Fibroblast of the conjunctiva (primary cell): ENCODE results near the gene DOLPP1.
A peak's percentile ranks its signal among the peaks of the same experiment; 100 is the strongest.
"Not testable (repeated sequence)": the region's sequence is repeated elsewhere in the genome, so short reads cannot be mapped to it uniquely, and the experiment has no call there.

Experiments used
- DNase-seq: peaks from one replicate; pipeline ENCODE4 v3.0.0-alpha.2; 2010; ENCODE audit warnings: low read depth

The DOLPP1 gene

DNA sequence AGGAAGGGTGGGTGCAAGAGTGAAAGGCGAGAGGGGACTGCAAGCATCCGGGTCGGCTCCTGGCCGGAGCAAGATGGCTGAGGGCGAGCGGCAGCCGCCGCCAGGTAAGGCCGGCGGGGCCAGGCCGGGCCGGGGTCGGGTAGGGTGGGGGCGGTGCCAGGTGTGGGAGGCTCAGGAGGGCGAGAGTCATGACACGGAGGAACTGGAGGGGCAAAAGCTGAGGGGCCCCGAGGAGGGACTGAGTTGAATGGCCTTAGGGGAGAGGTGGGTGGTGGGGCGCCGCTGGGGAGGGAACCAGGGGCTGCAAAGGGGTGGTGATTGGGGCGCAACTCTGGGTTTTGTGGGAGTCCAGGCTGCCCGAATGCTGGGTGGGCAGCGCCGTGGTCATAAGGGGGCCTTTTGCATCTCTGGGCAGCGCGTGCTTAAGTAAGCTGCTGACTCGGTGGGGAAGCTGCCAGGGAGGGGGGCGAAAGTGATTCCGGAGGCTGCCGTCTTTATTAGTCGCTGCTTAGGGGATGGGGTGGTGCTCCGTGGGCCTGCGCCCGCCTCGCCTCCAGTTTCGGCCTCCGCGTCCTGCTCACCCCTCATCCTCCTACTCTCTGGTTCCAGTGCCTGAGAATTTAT, 30.7 kb downstream of the DOLPP1 start:
- DNase-seq: no peak

DNA sequence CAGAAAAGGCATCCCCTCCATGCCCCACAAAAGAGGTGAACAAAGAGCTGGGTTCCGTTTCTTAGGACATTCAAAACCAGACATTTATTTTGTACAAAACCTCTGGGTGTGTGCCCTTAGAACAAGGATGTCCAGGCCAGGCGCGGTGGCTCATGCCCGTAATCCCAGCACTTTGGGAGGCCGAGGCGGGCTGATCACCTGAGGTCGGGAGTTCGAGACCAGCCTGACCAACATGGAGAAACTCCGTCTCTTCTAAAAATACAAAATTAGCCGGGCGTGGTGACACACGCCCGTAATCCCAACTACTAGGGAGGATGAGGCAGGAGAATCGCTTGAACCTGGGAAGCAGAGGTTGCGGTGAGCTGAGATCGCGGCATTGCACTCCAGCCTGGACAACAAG, 31.6 kb downstream of the DOLPP1 start:
- not testable (repeated sequence) for DNase-seq

DNA sequence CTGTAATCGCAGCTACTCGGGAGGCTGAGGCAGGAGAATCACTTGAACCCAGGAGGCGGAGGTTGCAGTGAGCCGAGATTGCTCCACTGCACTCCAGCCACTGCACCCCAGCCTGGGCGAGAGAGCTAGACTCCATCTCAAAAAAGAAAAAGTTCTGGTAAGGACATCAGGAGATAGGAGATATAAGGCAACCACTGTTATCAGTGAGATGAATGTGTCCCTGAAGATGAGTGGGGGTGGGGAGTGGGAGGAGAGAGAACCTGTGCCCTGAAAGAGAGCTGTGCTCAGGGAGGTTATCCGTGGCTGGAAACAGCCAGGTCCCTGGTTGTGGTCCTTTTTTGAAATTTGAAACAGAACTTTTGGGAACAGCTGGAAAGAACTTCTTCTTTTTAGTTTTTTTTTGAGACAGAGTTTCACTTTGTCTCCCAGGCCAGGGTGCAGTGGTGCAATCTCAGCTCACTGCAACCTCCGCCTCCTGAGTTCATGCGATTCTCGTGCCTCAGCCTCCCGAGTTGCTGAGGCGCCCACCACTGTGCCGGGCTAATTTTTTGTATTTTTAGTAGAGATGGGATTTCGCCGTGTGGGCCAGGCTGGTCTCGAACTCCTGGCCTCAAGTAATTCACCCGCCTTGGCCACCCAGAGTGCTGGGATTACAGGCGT, 32.9 kb downstream of the DOLPP1 start:
- DNase-seq: no peak

DNA sequence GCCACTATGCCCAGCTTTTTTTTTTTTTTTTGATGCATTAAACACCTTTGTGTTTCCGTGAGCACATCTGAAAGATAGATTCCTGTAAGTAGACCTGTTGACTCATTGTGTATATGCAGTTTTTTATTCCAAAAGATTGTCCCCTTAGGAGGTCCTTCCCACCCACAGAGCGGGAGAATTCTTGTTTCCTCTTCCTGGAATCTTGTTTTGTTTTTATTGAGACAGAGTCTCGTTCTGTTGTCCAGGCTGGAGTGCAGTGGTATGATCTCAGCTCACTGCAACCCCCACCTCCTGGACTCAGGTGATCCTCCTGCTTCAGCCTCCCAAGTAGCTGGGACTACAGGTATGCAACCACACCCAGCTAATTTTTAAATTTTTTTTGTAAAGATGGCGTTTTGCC, 37.9 kb downstream of the DOLPP1 start:
- DNase-seq: no peak

DNA sequence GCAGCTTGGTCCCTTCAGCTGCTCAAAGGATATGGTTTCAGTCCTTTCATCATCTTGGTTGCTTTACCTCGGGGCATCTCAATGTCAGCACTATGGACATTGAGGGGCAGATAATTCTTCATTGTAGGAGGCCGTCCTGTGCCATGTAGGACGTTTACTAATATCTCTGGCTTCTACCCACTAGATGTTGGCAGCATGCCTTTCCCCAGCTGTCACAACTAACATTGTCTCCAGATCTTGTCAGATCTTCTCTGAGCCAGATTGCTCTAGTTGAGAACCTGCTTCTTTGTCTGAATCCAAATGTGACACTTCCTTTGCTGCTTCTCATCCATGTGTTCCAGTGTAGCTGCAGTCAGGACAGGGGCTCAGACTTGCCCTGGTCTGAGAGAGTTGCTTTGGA, 40.6 kb downstream of the DOLPP1 start:
- DNase-seq: no peak

DNA sequence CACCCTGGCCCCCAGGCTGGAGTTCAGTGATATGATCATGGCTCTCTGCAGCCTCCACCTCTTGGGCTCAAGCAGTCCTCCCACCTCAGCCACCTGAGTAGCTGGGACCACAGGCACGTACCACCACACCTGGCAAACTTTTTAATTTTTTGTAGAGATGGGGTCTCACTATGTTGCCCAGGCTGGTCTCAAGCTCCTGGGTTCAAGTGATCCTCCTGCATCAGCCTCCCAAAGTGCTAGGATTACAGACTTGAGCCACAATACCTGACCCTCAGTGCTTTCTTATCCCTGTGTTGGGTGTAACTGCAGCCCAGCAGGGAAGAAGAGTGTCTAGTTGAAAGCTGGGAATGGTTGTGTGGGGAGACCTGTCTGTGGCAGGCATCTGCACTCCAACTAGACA, 41.2 kb downstream of the DOLPP1 start:
- DNase-seq: no peak

DNA sequence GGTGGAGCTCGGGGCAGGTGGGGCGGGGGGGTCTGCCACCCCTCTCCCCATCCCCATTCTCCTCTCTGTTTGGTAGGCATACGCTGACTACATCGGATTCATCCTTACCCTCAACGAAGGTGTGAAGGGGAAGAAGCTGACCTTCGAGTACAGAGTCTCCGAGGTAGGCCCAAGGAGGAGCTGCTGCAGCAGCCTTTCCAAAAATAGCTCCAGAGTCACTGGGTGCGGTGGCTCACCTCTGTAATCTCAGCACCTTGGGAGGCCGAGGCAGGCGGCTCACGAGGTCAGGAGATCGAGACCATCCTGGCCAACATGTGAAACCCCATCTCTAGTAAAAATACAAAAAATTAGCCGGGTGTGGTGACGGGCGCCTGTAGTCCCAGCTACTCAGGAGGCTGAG, 42.1 kb downstream of the DOLPP1 start:
- not testable (repeated sequence) for DNase-seq

DNA sequence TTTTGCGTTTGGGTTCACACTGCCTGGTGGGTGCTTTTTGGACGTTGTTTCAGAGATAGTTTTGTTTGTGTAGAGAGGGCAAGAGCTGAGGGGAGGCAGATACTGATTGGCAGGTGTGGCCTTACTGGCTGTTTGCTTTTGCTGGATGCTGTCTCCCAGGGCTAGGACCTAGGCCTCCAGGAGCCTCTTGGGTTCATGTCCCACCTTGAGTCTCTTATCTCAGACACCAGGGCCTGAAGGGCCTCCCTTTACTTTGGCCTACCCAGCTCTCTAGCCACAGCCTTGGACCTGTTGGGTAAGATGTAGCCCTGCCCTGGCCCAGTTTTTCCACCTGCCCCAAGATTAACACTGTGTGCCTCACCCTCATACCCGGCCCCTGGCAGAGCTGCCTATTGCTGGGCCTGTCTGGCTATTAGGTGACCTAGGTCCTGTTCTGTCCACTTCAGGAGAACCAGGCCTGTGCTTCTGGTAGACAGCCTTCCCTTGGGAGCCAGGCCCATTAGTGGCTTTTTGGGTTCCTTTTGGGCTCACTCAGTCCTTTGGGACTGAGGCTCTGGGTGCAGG, 43.7 kb downstream of the DOLPP1 start:
- DNase-seq: no peak

DNA sequence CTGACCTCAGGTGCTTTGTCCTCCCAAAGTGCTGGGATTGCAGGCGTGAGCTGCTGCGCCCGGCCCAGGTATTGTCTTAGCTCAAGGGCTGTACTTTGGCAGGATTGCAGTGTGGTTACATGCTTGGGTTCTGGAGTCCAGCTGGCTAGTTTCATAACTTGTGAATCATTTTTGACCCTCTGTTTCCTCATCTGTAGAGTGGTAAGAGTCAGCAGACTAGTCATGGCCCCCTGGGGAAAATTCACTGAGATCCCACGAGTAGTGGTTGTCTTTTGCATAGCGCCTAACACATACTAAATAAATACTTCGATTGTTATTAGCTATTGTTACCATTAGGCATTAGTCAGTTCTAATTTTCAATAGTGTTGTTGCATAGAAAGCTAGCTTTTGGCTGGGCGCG, 44.6 kb downstream of the DOLPP1 start:
- peak; percentile 88 for DNase-seq

DNA sequence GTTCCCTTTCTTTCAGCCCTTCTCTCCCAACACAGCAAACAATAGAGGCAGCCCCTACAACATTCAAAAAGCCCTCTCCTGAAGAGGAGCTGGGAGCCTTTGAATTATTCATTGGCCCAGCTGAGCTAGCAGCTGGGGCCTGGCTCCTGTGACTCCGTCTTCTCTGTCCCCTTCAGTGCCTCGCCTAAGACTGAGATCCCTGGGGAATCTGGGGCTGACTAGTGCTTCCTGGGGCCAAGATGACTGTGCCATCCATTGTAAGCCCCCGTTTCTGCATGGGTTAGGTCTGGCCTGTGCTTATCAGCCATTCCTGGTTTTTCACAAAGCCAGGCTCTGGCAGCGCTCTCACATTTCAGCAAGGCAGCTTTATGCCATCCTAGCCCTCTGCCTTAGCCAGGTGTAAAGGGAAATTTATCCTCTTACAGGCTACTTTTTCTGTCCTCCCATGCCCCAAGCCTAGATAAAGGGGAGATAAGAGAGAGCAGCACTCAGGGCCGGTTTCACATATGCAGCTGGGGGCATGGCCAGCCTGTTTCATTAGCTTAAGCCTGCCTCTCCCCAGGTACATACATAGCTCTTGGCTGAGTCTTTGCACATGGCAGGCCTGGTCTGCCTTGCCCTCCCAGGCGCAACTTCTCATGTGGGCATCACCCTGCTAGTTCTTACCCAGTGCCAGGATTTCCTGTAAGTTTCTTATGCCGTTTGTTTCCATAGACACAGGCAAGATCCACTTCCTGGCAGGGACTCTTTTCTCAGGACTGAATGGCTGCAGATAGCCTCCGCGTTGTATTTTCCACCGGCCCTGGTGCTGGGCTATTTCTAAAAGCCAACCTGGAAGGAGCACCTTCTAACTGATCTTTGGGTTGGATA, 46.1 kb downstream of the DOLPP1 start:
- no peak for DNase-seq

DNA sequence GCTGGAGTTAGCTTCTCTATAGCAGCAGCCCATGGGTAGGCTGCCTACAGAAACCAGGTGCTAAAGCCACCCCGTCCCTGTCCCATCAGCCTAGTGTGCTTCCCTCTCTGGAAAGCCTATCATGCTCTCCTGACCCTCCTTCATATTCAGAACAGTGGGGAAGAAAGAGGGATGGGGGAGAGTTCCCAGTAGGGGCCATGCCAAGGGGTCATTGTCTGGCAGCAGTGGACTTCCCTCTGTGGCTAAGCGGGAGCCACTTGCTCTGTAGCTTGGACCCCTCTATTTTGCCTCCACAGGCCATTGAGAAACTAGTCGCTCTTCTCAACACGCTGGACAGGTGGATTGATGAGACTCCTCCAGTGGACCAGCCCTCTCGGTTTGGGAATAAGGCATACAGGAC, 47.8 kb downstream of the DOLPP1 start:
- no peak for DNase-seq

DNA sequence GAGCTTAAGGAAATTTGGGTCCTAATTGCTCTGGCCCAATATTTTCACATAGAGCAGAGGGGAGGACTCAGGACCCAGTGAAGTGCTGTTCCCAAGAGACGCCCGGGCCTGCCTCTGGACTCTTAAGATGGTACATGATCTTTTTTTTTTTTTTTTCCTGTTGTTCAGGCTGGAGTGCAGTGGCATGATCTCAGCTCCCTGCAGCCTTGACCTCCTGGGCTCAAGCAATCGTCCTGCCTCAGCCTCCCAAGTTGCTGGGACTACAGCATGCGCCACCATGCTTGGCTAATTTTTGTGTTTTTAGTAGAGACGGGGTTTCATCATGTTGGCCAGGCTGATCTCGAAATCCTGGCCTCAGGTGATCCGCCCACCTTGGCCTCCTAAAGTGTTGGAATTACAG, 49.4 kb downstream of the DOLPP1 start:
- not testable (repeated sequence) for DNase-seq

DNA sequence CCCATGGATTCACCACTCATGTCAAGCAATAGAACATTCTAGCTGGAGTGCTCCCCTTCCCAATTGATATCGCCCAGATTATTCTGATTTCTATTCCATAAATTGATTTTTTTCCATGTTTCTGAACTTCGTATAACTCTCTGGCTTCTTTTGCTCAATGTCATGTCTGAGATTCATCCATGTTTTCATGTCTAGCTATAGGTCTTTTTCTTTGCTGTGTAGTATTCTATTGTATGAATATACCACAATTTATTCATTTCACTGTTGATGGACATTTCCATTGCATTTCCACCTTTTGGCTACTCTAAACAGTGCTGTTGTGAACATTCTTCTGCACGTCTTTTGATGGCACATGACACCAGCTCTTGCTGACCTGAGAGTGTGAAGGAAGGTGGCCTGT, 49.9 kb downstream of the DOLPP1 start:
- no peak for DNase-seq

DNA sequence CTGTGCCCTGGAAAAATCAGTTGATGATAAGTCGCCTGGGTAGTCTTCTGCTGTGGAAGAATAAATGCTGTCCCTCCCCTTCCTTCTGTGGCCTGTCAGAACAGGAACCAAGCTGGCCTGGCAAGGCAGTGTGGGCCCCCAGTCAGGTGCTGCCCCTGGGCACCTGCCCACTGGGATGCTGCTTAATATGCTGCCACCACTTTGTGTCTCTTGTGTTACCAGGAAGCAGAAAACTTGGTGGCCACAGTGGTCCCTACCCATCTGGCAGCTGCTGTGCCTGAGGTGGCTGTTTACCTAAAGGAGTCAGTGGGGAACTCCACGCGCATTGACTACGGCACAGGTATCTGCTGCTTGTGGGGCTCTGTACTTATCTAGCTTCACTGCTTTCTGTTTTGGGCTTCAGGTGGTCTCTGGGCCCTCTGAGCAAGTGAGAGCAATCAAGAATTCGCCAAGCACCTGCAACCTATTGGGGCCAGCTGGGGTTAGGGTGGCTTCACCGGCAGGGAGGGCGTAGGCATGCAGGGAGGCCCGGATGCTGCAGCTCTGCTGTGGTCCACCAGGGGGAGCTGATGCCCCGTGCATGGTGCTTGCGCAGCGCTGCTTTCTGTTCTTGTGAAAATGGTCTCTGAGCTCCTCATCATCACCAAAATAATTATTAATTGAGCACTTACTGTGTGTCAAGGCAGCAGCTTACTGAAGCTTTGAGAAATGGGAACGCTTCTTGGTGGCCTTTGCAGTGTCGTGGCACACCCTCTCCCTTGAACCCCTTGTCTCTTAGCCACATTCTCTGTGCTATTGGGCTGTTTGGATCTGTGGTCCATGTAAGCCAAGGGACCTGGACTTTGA, 50.6 kb downstream of the DOLPP1 start:
- no peak for DNase-seq

DNA sequence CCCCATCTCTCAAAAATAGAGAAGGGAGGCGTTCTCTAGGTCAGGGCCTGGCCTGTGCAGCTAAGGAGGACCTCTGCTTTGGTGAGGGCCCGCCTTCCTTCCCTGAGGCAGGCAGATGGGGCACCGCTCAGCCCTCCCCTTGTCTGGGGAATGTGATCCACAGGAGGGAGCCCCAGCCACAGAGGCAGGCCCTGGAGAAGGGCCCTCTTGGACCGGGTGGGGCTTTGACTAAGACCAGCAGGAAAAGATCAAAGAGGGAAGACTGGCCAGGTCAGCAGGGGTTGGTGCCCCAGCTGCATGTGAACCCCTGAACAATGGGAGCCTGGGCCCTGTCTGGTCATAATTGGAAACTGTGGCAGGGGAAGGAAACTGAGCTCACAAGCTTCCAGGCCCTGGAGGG, 52.2 kb downstream of the DOLPP1 start:
- DNase-seq: no peak

DNA sequence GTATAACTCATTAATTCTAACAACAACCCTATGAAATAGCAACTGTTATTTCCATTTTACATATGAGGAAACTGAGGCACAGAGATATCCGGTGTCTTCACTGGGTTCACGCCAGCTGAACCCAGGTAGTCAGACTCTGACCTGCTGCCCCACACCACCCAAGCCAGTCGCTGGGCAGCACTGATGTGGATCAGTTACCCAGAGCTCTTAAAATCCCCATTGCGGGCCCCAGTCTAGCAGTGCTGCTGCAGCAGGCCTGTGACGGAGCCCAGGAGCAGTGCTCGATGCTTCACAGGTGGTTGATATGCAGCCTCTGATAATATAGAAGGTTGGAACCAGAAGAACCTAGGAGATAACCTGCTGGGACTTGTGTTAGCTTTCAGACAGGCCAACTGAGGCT, 54.6 kb downstream of the DOLPP1 start:
- DNase-seq: no peak

DNA sequence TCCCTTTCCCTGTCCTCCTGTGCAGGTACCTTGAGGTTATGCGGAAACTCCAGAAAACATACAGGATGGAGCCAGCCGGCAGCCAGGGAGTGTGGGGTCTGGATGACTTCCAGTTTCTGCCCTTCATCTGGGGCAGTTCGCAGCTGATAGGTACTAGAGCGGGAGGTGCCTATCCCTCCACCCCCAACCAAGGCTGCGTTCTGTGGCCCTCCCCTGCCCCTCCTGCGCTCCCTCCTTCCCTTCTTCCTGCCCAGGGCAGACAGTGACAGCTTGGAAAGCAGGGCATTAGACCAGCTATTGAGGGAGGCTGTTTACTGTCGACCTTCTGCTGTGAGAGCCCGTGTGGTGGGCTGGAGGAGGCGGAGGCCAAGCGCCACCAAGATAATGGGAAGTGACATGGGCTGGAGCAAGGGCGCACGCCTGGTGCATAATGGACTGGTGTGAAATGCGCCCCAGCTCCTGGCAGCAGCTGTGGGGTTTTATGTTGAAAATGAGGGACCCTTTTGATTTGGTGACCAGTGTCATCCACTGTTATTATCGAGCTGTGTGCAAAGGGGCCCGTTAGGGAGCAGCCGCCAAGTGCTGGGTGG, 55.6 kb downstream of the DOLPP1 start:
- DNase-seq: no peak

DNA sequence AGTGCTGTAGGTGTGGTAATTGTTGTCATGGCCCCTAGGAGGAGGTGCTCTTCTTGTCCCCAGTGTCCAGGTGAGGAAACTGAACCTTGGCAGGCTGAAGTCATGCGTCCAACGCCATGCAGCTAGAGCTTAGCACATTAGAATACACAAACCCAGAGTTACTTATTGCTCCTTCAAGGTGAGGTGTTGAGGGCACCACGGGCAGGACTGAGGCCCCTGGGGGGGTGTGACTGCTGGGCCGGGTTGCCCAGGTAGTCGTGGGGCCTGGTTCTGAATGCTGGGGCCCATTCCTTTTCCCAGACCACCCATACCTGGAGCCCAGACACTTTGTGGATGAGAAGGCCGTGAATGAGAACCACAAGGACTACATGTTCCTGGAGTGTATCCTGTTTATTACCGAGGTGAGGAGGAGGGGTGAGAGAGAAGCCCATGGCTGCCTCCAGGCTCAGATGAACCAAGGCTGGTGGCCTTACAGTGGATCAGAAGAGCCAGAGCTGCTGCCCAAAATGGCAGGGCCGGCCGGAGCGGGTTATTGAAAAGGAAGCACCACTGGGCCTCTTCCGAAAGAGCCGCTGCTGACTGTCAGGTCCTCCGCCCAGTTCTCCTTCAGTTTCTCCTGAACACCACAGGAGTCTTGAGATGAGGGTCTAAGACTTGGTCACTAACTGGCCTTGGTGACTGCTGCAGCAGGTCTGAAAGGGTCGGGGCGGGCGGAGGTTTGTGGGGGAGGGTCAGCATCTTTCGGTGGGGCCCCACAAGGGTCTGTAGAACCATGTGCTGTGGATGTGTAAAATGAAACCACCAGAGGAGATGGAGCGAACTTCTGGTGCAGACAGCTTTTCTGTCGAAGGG, 56.6 kb downstream of the DOLPP1 start:
- DNase-seq: no peak

DNA sequence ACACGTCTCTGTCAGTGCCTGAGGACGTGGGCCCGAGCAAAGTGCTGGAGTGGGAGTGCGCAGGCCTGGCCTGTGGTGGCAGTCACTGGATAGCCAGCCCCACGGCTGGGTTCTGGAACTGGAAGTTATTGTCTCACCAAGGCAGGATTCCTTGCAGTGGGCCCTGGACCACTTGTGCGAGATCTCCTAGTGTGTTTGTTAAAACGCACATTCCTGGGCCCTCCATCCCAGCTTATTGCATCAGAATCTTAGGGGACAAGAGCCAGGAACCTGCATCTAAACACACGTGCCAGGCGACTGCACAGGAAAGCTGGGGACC, 57.2 kb downstream of the DOLPP1 start:
- no peak for DNase-seq

DNA sequence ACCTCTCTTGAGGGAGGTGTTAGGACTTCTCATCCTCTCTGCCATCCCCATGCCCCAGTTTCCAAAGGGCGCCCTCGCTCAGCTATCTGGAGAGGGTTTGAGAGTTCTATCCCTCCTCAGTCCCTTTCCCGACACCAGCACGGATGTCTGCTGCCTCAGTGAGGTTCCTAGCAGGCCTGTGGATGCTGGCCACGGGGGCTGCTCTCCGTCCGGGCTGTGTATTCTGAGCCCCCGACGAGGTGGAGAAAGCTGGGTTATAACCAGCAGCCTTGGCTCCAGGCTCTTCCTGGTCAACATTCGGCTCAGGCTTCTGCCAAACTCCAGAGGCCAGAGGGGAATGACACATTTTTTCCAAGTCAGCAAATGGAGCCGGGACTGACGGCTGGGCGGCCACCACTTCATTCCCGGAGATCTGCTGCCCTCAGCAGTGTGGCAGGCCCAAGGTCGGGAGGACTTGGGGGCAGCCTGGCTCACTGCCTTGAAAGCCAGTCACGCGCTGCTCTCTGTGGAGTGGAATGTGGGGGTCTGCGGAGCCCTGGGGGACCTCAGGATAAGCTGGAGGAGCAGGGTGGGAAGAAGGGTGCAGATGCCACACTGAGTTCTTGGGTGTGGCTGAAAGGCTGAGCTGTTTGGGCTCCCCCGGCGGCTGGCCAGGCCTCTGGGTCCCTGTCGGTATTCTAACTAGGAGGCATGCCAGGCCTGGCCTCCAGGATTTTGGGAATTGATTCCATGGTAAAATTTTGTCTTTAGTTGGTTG, 57.7 kb downstream of the DOLPP1 start:
- peak; percentile 47 for DNase-seq
